HepG2 (cell line): ENCODE data around the gene CDH8.
"Not testable (repeated sequence)": the region's sequence is repeated elsewhere in the genome, so short reads cannot be mapped to it uniquely, and the experiment has no call there.

Experiments
- CBX2 ChIP-seq, 2 experiments: fragments of 200-600 bp in 1 of 2; sonication (generic); formaldehyde crosslinking in 1 of 2; IDR thresholded peaks; 2 replicates each; pipeline versions ENCODE4 v1.7.0 to v1.8.1; 2018 to 2022; ENCODE audit warnings: low read depth in 2 of 2, low read length in 1 of 2, mild to moderate bottlenecking in 1 of 2, missing genetic modification reagents in 1 of 2
- POLR2AphosphoS5 ChIP-seq: IDR thresholded peaks from 2 replicates; pipeline ENCODE4 v1.6.1; 2012; ENCODE audit warnings: low read depth, low read length
- TBX3 ChIP-seq: fragments of 450-650 bp; IDR thresholded peaks from 2 replicates; pipeline ENCODE4 v1.6.1; 2017; ENCODE audit warnings: antibody characterized with exemption, mild to moderate bottlenecking, inconsistent platforms, borderline replicate concordance
- ZNF180 ChIP-seq: sonication (generic); formaldehyde crosslinking; IDR thresholded peaks from 2 replicates; pipeline ENCODE4 v1.4.0; 2020; ENCODE audit warnings: low read depth, missing genetic modification reagents, borderline replicate concordance
- ZNF674 ChIP-seq: sonication (generic); formaldehyde crosslinking; IDR thresholded peaks from 2 replicates; pipeline ENCODE4 v1.5.0; 2020; ENCODE audit warnings: low read depth, mild to moderate bottlenecking, missing genetic modification reagents
- ZNF792 ChIP-seq: IDR thresholded peaks from 2 replicates; pipeline ENCODE4 v1.6.1; 2016
- ZZZ3 ChIP-seq: sonication (generic); formaldehyde crosslinking; IDR thresholded peaks from 2 replicates; pipeline ENCODE4 v1.4.0; 2020; ENCODE audit warnings: missing genetic modification reagents, mild to moderate bottlenecking, borderline replicate concordance
- TF ChIP-seq, protein P1 (sequence below): sonication (generic); formaldehyde crosslinking; IDR thresholded peaks from 2 replicates; pipeline ENCODE4 v1.5.0; 2020; ENCODE audit warnings: mild to moderate bottlenecking, missing genetic modification reagents, moderate library complexity

DNA sequence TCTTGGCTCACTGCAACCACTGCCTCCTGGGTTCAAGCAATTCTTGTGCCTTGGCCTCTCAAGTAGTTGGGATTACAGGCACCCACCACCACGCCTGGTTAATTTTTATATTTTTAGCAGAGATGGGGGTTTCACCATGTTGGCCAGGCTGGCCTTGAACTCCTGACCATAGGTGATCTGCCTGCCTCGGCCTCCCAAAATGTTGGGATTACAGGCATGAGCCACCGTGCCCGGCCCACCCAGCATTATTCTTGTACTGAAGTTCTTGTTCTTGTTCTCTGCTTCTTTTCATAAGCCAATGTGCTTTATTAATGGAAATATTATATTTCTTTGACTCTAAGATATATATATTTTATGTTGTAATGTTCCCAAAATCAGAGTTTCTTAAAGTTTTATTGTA is 336.6 kb downstream of the CDH8 start:
- not testable (repeated sequence) for TF ChIP-seq ZNF792 (CRISPR knock-in tag); TBX3; ZNF180 (CRISPR knock-in tag); ZNF674 (CRISPR knock-in tag); CBX2 (IDR thresholded peaks at IDR 0.05; ENCODE audit: low read depth, low read length); CBX2 (CRISPR knock-in tag; IDR thresholded peaks at IDR 0.05; ENCODE audit: low read depth); ZZZ3 (CRISPR knock-in tag); POLR2AphosphoS5
- TF ChIP-seq, protein P1, sequence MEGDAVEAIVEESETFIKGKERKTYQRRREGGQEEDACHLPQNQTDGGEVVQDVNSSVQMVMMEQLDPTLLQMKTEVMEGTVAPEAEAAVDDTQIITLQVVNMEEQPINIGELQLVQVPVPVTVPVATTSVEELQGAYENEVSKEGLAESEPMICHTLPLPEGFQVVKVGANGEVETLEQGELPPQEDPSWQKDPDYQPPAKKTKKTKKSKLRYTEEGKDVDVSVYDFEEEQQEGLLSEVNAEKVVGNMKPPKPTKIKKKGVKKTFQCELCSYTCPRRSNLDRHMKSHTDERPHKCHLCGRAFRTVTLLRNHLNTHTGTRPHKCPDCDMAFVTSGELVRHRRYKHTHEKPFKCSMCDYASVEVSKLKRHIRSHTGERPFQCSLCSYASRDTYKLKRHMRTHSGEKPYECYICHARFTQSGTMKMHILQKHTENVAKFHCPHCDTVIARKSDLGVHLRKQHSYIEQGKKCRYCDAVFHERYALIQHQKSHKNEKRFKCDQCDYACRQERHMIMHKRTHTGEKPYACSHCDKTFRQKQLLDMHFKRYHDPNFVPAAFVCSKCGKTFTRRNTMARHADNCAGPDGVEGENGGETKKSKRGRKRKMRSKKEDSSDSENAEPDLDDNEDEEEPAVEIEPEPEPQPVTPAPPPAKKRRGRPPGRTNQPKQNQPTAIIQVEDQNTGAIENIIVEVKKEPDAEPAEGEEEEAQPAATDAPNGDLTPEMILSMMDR (CRISPR knock-in tag) = not testable (repeated sequence)
